H7 (cell line): ENCODE data around the gene CTIF. TPM values are rescaled to one million over a fixed set of nuclear protein-coding genes. Genes with fewer than 3 reads are reported as not detected.

Experiments
- DNase-seq: peaks from one replicate; pipeline ENCODE4 v3.0.0; 2012
- H3K27me3 ChIP-seq: 2 replicates; pipeline ENCODE4 v1.6.0; 2011; ENCODE audit warnings: mild to moderate bottlenecking, low read length; ENCODE audit not compliant: control insufficient read depth, insufficient read depth
- H3K36me3 ChIP-seq: replicated peaks from 2 replicates; pipeline ENCODE4 v1.5.1; 2011; ENCODE audit warnings: low read length; ENCODE audit not compliant: control insufficient read depth, insufficient read depth
- H3K4me3 ChIP-seq: 2 replicates; pipeline ENCODE4 v1.5.1; 2011; ENCODE audit warnings: low read depth, mild to moderate bottlenecking, control low read depth, low read length, moderate library complexity; ENCODE audit not compliant: insufficient read depth
- total RNA-seq: library from RNA; depleted of rRNA; stranded (reverse); fragments of >200 nt; shearing (Covaris generic); gene quantifications from 2 replicates; pipeline ENCODE4 v1.2.3, GENCODE V29; 2014

The CTIF gene
- total RNA-seq, 1 experiment from 2014 or later, result 9.8 TPM

- H3K4me3 ChIP-seq, result no peak overlapping the region
- H3K27me3 ChIP-seq, result no peaks in the 10 kb centered on the region
- no peaks in the 10 kb centered on the region for H3K36me3 ChIP-seq
- DNase-seq, result no peak
These were observed 275.1 kb downstream of the CTIF start for GRCh38 chr18:48813833-48814489.

DNA sequence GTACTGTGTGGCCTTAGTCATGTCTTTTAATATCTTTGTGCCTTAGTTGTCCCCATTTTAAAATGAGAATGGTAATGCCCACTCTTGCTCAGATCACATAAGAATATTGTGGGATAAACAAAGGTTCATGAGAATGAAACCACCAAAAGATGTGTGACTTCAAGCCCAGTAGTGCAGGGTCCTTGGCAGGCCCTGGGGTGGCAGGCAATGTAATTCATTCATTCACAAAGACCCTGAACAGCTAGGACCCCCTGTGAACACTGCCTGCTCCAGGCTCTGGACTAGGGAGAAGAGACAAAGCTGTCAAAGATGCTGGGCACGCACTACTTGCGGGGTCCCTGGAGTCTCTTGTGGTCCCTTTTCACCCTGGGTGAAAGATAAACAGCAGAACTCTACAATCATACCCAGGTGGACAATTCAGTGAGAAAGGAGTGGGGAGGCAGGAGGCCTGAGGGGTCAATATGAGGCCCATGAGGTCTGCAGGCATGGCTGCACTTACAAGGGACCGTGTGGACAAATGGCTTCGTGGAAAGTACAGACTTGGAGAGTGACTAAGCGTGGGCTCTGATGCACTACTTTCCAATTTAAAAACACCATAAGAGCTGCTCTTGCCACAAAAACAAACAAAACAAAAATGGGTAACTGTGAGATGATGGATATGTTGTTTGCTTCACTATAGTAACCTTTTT is 275.8 kb downstream of the CTIF start:
- no peaks in the 10 kb centered on the region for H3K36me3 ChIP-seq
- H3K27me3 ChIP-seq, result no peaks in the 10 kb centered on the region
- H3K4me3 ChIP-seq, result no peak overlapping the region
- no peak for DNase-seq

GRCh38 chr18:48815179-48815515 is 276.3 kb downstream of the CTIF start:
- no peak for DNase-seq
- Histone ChIP-seq H3K27me3 (no peaks in the 10 kb centered on the region), H3K36me3 (no peaks in the 10 kb centered on the region), H3K4me3 (no peak overlapping the region)

DNA sequence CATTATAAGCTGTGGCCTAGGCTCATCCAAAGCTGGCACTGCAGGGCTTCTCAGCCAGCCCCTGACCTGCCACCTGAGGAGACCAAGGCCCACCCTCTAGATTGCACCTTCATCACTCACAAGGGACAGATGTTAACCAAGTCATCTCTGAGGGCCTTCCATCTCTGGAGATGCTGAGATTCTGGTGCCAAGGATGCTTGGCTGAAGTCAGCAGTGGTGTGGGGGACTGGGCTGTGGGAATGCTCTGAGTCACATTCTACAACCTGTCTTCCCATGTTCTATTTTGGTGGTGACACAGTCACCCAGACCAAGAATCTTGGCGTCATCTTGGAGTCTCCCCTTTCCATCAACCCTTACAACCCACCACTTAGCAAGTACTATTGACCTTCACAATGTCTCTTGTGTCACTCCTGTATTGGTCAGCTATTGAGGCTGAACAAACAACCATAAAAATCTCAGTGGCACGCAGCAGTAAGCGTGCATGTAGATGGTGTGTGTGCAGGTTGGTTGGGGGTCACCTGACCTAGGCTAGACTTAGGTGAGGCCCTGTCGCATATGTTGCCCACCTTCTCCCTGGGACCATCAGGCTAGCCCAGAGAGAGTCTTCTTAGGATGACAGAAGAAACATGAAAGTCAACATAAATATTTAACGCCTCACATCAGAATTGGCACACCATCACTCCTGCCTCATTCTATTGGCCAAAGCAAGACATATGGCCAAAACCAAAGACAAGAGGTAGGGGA is 276.9 kb downstream of the CTIF start:
- no peak for DNase-seq
- H3K36me3 ChIP-seq, result no peaks in the 10 kb centered on the region
- no peak overlapping the region for H3K4me3 ChIP-seq
- no peaks in the 10 kb centered on the region for H3K27me3 ChIP-seq

- no peak for DNase-seq
- Histone ChIP-seq H3K36me3 (no peaks in the 10 kb centered on the region), H3K27me3 (no peaks in the 10 kb centered on the region), H3K4me3 (no peak overlapping the region)
These were observed 277.7 kb downstream of the CTIF start for GRCh38 chr18:48816554-48816953.

GRCh38 chr18:48817021-48817461 is 278.2 kb downstream of the CTIF start:
- Histone ChIP-seq H3K27me3 (no peaks in the 10 kb centered on the region), H3K4me3 (no peak overlapping the region), H3K36me3 (no peaks in the 10 kb centered on the region)
- peak; percentile 50 for DNase-seq

DNA sequence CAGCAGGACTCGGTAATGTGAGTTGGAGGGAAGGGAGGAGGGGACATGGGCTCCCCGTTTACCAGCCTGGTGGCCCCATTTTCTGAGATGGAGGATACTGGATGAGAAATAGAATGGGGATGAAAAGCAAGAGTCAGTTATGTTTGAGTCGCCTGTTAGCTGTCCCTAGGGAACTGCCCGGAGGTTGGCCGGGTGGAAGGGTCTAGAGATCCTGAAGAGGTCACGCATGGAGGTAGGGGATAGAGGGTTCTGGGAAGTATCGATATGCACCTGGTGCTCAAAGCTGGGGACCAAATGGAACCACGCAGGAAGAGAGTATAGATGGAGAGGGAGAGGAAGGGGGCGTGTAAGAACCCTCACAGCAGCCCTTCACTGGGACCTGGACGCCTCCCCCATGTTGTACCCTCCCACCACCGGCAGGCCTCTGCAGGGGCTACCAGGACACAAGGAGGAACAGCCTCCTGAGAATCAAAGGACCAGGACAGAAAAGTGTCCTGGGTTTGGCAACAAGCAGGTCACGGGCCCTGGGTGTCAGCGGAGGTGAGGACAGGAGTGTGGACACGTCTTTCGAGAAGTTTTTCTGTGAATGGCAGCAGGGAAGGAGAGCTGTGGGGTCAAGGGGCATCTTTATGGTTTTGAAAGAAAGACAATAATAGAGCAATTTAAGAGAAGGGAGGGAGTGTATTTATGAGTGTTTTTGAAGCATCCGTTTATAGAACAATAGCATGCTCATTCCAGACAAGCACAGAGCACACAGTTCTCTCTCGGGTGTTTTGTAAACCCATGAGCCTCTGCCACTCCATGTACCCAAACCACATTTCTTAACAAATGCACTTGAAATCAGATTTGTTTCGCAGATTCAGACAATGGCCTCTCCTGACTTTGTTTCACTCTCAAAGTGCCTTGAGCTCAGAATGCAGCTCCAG is 279.8 kb downstream of the CTIF start:
- DNase-seq, result no peak
- no peak overlapping the region for H3K4me3 ChIP-seq
- no peaks in the 10 kb centered on the region for H3K36me3 ChIP-seq
- H3K27me3 ChIP-seq, result no peaks in the 10 kb centered on the region

DNA sequence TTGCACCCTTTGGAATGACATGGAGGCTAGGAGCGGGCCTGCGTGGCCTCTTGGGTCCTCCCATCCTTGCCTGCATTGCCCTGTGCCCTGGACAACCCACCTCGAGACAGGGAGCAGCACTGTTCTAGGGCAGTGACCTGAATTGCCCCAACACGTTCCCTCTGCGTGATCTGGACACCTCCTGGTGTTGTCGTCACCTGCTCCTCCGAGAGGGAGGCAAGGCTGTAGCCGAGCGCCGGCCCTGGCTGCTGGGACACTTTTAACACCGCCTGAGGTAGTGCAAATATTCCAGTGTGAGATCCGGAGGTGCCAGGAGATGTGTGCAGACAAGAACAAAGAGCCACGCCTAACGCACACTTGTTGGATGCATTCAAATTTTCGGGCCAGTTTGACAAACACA is 280.4 kb downstream of the CTIF start:
- H3K4me3 ChIP-seq, result no peak overlapping the region
- H3K36me3 ChIP-seq, result no peaks in the 10 kb centered on the region
- DNase-seq, result no peak
- no peaks in the 10 kb centered on the region for H3K27me3 ChIP-seq

- Histone ChIP-seq H3K4me3 (no peak overlapping the region), H3K27me3 (no peaks in the 10 kb centered on the region), H3K36me3 (no peaks in the 10 kb centered on the region)
- no peak for DNase-seq
These were observed 281.1 kb downstream of the CTIF start for GRCh38 chr18:48819781-48820482.

DNA sequence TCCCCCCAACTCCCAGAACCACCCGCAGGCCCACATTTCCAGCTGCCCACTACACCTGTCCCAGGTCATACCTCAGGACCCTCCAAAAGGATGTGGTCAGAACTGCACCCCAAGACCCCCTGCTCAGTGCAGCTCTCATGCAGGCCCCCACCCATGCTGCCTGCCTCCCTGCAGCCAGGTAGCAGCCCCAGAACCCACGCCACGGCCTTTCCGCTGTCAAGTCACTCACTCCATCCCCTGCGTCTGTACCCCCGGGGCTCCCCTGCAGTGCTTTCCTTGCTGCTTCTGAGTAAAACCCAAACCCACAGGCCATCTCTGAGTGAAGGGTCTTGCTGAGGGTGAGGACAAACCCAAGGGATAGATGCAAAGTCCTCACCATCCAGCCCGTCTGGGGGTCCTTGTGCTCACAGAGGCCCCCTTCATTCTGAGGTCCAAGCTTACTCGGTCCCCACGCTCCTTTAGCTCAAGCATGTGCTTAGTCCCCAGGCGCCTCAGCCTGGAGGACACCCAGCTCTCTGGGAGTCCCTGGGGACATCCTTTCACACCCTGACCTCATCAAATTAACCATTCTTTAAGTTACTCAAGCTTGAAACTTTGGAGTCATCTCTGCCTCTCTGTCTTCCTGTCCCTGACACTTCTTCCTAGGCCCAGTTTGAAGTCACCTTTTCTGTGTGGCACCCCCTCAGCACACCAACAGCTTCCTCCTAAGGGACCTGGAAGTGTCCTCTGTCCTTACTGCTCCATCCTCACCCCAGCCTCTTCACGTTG is 281.8 kb downstream of the CTIF start:
- no peak for DNase-seq
- no peaks in the 10 kb centered on the region for H3K27me3 ChIP-seq
- no peak overlapping the region for H3K4me3 ChIP-seq
- H3K36me3 ChIP-seq, result no peaks in the 10 kb centered on the region

- DNase-seq, result no peak
- no peaks in the 10 kb centered on the region for H3K27me3 ChIP-seq
- no peak overlapping the region for H3K4me3 ChIP-seq
- H3K36me3 ChIP-seq, result no peaks in the 10 kb centered on the region
These were observed 282.4 kb downstream of the CTIF start for GRCh38 chr18:48821251-48821590.

GRCh38 chr18:48821845-48822244 is 283.0 kb downstream of the CTIF start:
- H3K36me3 ChIP-seq, result no peaks in the 10 kb centered on the region
- no peaks in the 10 kb centered on the region for H3K27me3 ChIP-seq
- no peak overlapping the region for H3K4me3 ChIP-seq
- DNase-seq, result no peak

DNA sequence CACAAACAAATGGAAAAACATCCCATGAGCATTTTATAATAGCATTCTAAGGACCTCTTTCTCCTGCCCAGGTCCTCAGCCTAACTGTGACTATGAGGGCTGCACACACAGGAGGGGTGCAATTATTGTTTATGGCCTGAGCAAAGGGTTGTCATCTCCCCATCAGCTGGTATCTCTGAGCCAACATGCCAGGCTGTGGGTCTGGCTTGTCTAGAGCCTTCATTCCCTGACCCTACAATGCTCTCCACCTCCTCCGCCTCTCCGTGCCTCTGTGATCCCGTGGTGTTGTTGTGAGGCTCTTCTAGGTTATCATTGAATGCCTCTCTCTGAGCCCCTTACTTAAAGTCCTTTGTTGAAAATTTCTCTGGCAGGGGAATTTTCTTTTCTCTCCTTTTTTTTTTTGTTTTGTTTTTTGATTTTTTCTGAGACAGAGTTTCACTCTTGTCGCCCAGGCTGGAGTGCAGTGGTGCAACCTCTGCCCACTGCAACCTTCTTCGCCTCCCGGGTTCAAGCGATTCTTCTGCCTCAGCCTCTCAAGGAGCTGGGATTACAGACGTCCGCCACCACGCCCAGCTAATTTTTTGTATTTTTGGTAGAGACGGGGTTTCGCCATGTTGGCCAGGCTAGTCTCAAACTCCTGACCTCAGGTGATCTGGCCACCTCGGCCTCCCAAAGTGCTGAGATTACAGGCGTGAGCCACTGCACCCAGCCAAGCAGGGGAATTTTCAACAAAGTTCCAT is 285.6 kb downstream of the CTIF start:
- Histone ChIP-seq H3K36me3 (no peaks in the 10 kb centered on the region), H3K4me3 (no peak overlapping the region), H3K27me3 (no peaks in the 10 kb centered on the region)
- no peak for DNase-seq
